Measurements from ENCODE around the gene MMP23B.

The MMP23B gene

DNA sequence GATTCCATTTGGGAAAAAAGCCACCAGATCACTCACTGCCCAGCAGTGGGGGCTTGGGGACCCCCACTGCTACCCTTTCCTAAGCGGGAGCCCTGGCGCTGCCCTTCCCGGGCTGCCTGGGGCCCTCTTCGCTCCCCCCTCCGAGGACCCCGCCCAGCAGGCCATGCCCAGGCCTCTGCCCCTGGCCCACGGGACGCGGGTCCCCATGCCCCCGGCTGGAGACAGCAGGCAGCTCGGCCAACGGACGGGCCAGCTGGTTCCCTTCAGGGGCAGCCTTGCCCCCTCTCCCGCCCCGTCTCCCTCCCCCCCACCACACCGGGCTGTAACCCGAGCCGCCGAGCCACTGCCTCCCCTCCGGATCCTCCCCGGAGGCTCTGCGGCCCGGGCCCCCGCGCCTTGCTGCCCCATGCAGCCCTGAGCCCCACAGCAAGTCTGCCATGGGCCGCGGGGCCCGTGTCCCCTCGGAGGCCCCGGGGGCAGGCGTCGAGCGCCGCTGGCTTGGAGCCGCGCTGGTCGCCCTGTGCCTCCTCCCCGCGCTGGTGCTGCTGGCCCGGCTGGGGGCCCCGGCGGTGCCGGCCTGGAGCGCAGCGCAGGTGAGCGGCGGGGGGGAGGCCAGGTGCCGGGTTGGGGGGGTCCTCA lies at the start of gene MMP23B:
TSS of gene MMP23B (plus strand) at position 392 of the 639 bp plus-strand sequence. CDS start at position 438, 46 bp downstream.
- TF ChIP-seq CREB1 (IDR thresholded peaks at IDR 0.05; ENCODE audit: low read depth) (no peak), CEBPB (IDR thresholded peaks at IDR 0.05) (no peak), TCF12 (IDR thresholded peaks at IDR 0.05; ENCODE audit: low read depth) (no peak), ZBTB7A (IDR thresholded peaks at IDR 0.05; ENCODE audit: low read depth) (peak; percentile 58; the same call in 1 of the 2 replicates)
- TF ChIP-seq, protein P1, sequence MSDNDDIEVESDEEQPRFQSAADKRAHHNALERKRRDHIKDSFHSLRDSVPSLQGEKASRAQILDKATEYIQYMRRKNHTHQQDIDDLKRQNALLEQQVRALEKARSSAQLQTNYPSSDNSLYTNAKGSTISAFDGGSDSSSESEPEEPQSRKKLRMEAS (IDR thresholded peaks at IDR 0.05): no peak

DNA sequence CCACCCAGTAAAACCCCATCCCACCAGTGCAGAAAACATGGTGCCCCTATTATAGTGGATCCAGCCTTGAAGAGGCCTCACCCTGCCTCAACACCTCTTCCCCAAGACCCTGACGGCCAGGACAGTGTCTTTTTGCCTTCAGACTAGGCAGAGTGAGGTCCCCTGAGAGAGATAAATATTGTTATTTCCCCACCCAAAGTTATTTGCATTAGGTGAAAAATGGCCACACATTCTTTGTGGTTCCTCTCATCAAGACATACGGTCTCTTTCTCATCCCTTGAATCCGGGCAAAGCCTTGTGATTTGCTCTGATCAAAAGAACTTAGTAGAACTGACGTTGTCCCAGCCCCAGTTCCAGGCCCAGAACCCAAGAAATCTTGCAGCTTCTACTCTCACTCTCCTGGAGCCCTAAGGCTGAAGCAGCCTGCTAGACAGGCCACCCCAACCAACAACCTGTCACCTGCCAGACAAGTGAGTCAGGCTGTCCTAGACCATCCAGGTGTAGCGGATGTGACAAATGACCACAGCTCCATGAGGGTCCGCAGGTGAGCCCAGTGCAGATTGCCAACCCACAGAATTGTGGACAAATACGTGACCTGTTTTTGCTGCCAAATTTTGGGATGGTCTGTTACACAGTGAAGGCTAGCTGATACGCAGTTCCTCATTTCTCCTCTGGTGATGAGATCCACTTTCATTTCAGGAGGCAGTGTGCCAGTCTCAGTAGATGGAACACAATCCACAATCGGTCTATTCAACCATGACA lies 49.2 kb upstream of the MMP23B start:
- TF ChIP-seq, protein P2, sequence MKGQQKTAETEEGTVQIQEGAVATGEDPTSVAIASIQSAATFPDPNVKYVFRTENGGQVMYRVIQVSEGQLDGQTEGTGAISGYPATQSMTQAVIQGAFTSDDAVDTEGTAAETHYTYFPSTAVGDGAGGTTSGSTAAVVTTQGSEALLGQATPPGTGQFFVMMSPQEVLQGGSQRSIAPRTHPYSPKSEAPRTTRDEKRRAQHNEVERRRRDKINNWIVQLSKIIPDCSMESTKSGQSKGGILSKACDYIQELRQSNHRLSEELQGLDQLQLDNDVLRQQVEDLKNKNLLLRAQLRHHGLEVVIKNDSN (IDR thresholded peaks at IDR 0.05): no peak
- TF ChIP-seq TAF1 (IDR thresholded peaks at IDR 0.05; ENCODE audit: low read depth) (no peak), ZBTB7A (IDR thresholded peaks at IDR 0.05; ENCODE audit: low read depth) (no peak), RAD21 (IDR thresholded peaks at IDR 0.05; ENCODE audit: low read depth) (no peak), EGR1 (IDR thresholded peaks at IDR 0.05) (no peak), TEAD4 (IDR thresholded peaks at IDR 0.05) (no peak), YY1 (IDR thresholded peaks at IDR 0.05; ENCODE audit: low read depth) (no peak), CEBPB (IDR thresholded peaks at IDR 0.05) (no peak)
- TF ChIP-seq, protein P1 (IDR thresholded peaks at IDR 0.05): no peak

DNA sequence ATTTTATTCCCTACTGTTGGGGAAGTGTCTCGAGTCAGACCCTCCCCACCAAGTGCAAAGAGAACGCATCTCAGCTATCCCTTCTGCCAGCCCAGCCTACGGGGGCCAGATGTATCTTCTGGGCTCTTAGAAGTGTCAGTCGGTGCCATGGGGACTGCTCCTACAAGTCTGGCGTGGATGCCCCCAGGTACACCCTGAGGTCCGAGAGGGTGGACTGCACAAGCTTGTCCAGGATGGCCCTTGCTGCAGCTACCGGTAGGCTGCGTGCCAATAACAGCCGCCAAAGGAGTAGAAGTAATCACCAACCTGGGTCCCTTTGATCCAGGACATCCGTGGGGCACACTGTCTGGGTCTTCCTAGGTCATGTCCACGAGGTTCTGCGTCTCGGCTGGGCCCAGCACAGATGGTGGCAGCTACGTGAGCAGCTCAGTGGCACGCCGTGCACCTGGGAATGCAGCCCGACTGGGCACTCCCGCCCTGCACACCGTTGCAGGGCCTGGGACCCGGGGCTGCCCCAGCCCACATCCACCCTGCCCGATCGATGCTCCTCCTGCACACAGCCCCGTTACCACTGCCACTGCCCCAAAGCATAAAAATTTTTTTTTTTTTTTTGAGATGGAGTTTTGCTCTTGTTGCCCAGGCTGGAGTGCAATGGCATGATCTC lies 48.5 kb upstream of the MMP23B start:
- no peak for TF ChIP-seq ZBTB7A (IDR thresholded peaks at IDR 0.05; ENCODE audit: low read depth)
- TF ChIP-seq, protein P3, sequence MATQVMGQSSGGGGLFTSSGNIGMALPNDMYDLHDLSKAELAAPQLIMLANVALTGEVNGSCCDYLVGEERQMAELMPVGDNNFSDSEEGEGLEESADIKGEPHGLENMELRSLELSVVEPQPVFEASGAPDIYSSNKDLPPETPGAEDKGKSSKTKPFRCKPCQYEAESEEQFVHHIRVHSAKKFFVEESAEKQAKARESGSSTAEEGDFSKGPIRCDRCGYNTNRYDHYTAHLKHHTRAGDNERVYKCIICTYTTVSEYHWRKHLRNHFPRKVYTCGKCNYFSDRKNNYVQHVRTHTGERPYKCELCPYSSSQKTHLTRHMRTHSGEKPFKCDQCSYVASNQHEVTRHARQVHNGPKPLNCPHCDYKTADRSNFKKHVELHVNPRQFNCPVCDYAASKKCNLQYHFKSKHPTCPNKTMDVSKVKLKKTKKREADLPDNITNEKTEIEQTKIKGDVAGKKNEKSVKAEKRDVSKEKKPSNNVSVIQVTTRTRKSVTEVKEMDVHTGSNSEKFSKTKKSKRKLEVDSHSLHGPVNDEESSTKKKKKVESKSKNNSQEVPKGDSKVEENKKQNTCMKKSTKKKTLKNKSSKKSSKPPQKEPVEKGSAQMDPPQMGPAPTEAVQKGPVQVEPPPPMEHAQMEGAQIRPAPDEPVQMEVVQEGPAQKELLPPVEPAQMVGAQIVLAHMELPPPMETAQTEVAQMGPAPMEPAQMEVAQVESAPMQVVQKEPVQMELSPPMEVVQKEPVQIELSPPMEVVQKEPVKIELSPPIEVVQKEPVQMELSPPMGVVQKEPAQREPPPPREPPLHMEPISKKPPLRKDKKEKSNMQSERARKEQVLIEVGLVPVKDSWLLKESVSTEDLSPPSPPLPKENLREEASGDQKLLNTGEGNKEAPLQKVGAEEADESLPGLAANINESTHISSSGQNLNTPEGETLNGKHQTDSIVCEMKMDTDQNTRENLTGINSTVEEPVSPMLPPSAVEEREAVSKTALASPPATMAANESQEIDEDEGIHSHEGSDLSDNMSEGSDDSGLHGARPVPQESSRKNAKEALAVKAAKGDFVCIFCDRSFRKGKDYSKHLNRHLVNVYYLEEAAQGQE (IDR thresholded peaks at IDR 0.05; ENCODE audit: low read depth): no peak
- no peak for TF ChIP-seq TEAD4 (IDR thresholded peaks at IDR 0.05)
- no peak for TF ChIP-seq CEBPB (IDR thresholded peaks at IDR 0.05)
- TF ChIP-seq EP300 (IDR thresholded peaks at IDR 0.05; ENCODE audit: borderline replicate concordance): no peak
- no peak for TF ChIP-seq NFIC (IDR thresholded peaks at IDR 0.05)

DNA sequence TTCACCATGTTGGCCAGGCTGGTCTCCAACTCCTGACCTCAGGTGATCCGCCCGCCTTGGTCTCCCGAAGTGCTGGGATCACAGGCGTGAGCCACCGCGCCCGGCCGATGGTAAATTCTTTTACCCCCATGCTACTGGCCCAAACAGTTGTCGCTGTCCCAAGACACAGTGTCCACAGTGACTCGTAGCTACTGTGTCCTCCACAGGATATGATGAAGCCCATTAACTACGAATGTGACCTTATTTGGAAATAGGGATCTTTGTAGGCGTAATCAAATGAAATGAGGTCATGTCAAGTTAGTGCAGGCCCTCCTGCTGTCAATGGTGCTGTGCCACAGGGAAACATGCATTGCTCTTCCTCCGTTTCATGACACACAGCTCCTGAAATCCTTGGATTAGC lies 40.5 kb upstream of the MMP23B start:
- TF ChIP-seq FOXM1 (IDR thresholded peaks at IDR 0.05; ENCODE audit: borderline replicate concordance, low read depth): no peak
- TF ChIP-seq, protein P3 (IDR thresholded peaks at IDR 0.05; ENCODE audit: low read depth): no peak
- TF ChIP-seq CREB1 (IDR thresholded peaks at IDR 0.05; ENCODE audit: low read depth): no peak
- TF ChIP-seq TAF1 (IDR thresholded peaks at IDR 0.05; ENCODE audit: low read depth): no peak
- TF ChIP-seq TEAD4 (IDR thresholded peaks at IDR 0.05): no peak
- TF ChIP-seq YY1 (IDR thresholded peaks at IDR 0.05; ENCODE audit: low read depth): no peak
- no peak for TF ChIP-seq CEBPB (IDR thresholded peaks at IDR 0.05)
- TF ChIP-seq TCF12 (IDR thresholded peaks at IDR 0.05; ENCODE audit: low read depth): no peak
- TF ChIP-seq NFIC (IDR thresholded peaks at IDR 0.05): no peak
- TF ChIP-seq, protein P2 (IDR thresholded peaks at IDR 0.05): no peak
- TF ChIP-seq EGR1 (IDR thresholded peaks at IDR 0.05): no peak
- TF ChIP-seq ZBTB7A (IDR thresholded peaks at IDR 0.05; ENCODE audit: low read depth): no peak
- no peak for TF ChIP-seq RAD21 (IDR thresholded peaks at IDR 0.05; ENCODE audit: low read depth)
- TF ChIP-seq, protein P1 (IDR thresholded peaks at IDR 0.05): no peak
- TF ChIP-seq EP300 (IDR thresholded peaks at IDR 0.05; ENCODE audit: borderline replicate concordance): no peak

DNA sequence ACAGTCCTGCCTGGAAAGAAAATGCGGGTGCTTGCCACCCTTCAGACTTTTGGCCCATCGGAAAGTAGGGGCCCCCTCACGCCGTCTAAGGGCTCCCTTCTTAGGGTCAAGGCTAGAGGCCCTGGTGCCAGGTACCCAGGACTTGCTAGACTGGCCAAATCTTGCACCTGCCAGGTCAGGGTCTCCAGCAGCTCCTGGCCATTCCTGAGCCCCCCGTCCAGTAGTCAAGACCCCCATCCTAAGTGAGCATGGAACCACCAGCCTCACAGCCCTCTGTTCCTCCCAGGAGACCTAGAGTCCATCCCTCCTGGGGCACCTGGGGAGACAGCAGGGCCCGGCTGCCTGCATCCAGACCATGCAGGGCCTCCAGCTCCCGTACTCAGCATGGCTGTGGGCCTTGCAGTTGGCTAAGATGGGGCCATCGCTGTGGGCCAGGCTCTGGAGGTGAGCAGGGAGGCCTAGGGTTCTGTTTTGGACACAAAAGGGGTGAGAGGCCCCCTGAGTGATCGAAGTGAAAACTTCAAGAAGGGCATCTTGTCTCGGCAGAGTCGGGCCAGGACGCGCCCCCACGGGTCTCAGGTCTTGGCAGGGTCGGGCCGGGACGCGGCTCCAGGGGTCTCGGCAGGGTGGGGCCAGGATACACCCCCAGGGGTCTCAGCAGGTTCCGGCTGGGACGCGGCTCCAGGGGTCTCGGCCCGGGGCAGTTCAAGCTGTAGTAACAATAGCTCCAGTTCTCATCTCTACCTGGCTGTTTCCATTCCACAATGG lies 38.0 kb upstream of the MMP23B start:
- TF ChIP-seq EP300 (IDR thresholded peaks at IDR 0.05; ENCODE audit: borderline replicate concordance) (no peak), CREB1 (IDR thresholded peaks at IDR 0.05; ENCODE audit: low read depth) (no peak), EGR1 (IDR thresholded peaks at IDR 0.05) (no peak), ZBTB7A (IDR thresholded peaks at IDR 0.05; ENCODE audit: low read depth) (no peak)
- TF ChIP-seq, protein P2 (IDR thresholded peaks at IDR 0.05): no peak

Data from Ishikawa (cell line).